Measurements from ENCODE around the gene PACSIN3.

Gene PACSIN3

GRCh38 chr11:47175746-47176327 lies 10.4 kb downstream of the PACSIN3 start:
- DNase-seq, result no peak

GRCh38 chr11:47172740-47173336 lies 13.4 kb downstream of the PACSIN3 start:
- no peak for DNase-seq

GRCh38 chr11:47171856-47172255 lies 14.4 kb downstream of the PACSIN3 start:
- no peak for DNase-seq

- DNase-seq, result no peak
Measured at GRCh38 chr11:47171061-47171838, 15.0 kb downstream of the PACSIN3 start.

- DNase-seq, result no peak
Measured at GRCh38 chr11:47166368-47166767, 19.9 kb downstream of the PACSIN3 start.

GRCh38 chr11:47165253-47165840 lies 20.9 kb downstream of the PACSIN3 start:
- no peak for DNase-seq

- DNase-seq, result no peak
Measured at GRCh38 chr11:47164321-47164720, 21.9 kb downstream of the PACSIN3 start.

GRCh38 chr11:47163898-47164297 lies 22.3 kb downstream of the PACSIN3 start:
- no peak for DNase-seq

GRCh38 chr11:47163193-47163592 lies 23.0 kb downstream of the PACSIN3 start:
- DNase-seq, result no peak

GRCh38 chr11:47162426-47162825 lies 23.8 kb downstream of the PACSIN3 start:
- DNase-seq, result no peak

GRCh38 chr11:47161890-47162289 lies 24.3 kb downstream of the PACSIN3 start:
- no peak for DNase-seq

- DNase-seq, result peak; percentile 98
Measured at GRCh38 chr11:47161134-47161854, 24.9 kb downstream of the PACSIN3 start.

GRCh38 chr11:47160753-47161133 lies 25.5 kb downstream of the PACSIN3 start:
- no peak for DNase-seq

GRCh38 chr11:47158242-47158641 lies 28.0 kb downstream of the PACSIN3 start:
- DNase-seq, result no peak

GRCh38 chr11:47157805-47158204 lies 28.4 kb downstream of the PACSIN3 start:
- no peak for DNase-seq

- DNase-seq, result no peak
Measured at GRCh38 chr11:47156951-47157350, 29.3 kb downstream of the PACSIN3 start.

- no peak for DNase-seq
Measured at GRCh38 chr11:47156333-47156732, 29.9 kb downstream of the PACSIN3 start.

GRCh38 chr11:47155879-47156278 lies 30.4 kb downstream of the PACSIN3 start:
- DNase-seq, result no peak

GRCh38 chr11:47154616-47155570 lies 31.3 kb downstream of the PACSIN3 start:
- no peak for DNase-seq

- peak; percentile 92 for DNase-seq
Measured at GRCh38 chr11:47152953-47153950, 33.0 kb downstream of the PACSIN3 start.

Measured in 8988T (cell line).